ENCODE measurements around the gene AGPAT2.
"Not testable (repeated sequence)": the region's sequence is repeated elsewhere in the genome, so short reads cannot be mapped to it uniquely, and the experiment has no call there.

Gene AGPAT2

GRCh38 chr9:136643596-136644342, 43.5 kb downstream of the AGPAT2 start:
- no peak for DNase-seq

DNA sequence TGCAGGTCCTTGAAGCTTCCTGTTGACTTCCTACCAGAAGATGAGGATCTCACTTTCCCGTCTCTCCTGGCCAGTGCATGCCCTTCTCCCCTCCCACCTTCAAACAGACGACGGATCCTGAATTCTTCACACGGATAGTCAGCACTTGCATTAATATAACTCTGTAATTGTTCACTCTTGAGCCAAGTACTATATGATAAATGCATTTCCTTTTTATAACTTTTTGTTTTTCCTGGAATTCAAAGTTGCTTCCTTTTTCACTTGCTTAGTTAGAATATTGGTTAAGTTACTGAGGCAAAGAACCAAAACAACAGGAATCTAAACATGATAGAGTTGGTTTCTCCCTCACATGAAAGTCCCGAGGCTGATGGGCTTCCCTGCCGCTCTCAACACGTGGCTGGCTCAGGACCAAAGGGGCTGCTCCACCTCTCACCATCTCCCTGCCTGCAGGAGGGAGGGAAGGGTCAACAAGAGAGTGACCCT, 44.8 kb downstream of the AGPAT2 start:
- DNase-seq: no peak

- DNase-seq: no peak
These were observed 46.8 kb downstream of the AGPAT2 start for GRCh38 chr9:136640171-136641111.

DNA sequence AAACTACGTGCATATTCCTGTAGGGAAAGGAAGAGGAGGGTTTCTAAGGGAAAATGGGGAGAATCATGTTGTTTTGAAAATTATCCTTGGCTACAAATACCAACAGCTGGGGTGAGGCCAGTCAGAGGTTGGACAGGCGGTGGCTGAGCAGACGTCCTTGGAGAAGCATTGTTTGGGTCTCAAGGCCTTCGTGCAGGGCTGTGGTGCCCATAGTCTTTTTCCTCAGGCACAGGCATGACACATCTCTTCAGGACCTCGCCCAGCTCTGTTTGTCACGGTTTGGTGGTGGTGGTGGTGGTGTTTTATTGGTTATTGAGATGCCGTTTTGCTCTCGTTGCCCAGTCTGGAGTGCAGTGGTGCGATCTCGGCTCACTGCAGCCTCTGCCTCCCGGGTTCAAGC, 52.4 kb downstream of the AGPAT2 start:
- no peak for DNase-seq

- not testable (repeated sequence) for DNase-seq
These were observed 54.7 kb downstream of the AGPAT2 start for GRCh38 chr9:136632491-136633106.

GRCh38 chr9:136632072-136632471, 55.2 kb downstream of the AGPAT2 start:
- DNase-seq: not testable (repeated sequence)

DNA sequence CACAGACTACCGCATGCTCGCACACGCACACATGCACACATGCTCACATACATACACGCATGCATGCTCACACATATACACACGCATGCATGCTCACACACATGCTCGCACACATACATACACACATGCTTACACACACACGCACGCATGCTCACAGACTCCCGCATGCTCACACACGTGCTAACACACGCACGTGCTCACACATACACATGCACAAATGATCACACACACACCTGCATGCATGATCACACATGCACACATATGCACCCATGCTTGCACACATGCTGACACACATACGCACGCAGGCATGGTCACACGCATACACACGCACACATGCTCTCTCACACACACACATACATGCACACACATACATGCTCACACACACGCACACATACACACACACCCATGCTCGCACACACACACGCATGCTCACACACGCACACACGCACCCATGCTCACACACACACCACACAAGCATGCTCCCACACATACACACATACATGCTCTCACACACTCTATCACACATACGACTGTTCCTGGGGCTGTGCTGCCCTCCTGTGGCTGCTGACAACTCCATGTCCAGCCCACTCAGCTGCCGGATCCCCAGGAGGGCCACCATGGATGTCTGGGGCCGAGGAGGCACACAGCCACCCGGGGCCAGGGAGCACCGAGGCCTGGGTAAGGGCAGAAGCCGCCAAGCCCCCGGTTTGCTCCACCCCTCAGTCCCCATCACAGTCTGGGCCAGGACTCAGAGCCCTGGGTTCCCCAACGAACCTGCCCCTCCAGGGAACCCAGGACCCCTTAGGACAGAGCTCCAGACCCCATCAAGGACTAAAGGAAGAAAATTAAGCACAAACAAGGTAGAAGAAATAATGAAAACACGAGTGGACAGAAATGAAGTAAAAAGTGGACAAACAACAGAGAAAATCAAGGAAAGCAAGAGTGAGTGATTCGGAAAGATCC, 55.9 kb downstream of the AGPAT2 start:
- DNase-seq: peak; percentile 61 to 64

GRCh38 chr9:136630662-136630992, 56.6 kb downstream of the AGPAT2 start:
- no peak for DNase-seq

GRCh38 chr9:136629879-136630661, 57.2 kb downstream of the AGPAT2 start:
- DNase-seq: peak in 1 of 2 experiments; percentile 15

- no peak for DNase-seq
These were observed 58.0 kb downstream of the AGPAT2 start for GRCh38 chr9:136629001-136629878.

DNA sequence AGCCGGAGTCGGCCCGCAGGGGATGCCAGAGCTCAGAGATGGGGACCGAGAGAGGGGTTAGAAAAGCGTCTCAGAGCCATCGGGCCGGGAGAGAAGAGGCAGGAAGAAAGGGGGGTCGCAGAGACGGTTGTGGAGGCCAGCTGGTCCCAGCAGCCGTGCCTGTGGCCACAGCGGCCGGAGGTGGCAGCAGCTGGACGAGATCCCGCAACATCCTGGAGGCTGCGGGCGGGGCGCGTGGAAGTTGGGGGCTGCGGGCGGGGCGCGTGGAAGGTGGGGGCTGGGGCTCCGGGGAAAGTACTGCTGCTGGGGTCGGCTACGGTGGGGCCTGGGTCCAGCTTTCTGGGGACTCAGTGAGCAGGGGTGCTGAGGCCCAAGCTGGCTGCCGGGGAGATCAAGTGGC, 59.0 kb downstream of the AGPAT2 start:
- no peak for DNase-seq

DNA sequence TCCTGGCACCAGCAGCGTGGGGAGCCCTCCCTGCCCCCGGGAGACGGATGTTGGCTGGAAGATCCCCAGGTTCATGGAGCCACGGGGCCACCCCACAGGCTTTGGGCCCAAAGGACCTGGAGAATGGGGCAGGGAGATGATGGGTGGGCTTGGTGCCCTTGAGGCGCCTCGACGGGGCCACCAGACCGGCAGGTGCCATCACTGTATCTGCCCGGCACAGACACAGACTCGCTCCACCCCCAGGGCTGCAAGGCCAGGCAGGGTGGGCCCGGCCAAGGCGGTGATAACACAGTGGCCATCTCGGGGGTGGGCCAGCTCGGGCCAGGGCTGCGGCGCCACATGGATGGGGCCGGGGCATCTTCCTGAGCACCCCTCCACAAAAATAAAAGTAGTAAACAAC, 59.6 kb downstream of the AGPAT2 start:
- DNase-seq: no peak

GRCh38 chr9:136626740-136627642, 60.3 kb downstream of the AGPAT2 start:
- DNase-seq: no peak

- DNase-seq: no peak
These were observed 61.1 kb downstream of the AGPAT2 start for GRCh38 chr9:136626066-136626725.

GRCh38 chr9:136625101-136626065, 61.9 kb downstream of the AGPAT2 start:
- peak in 1 of 2 experiments; percentile 1 for DNase-seq

GRCh38 chr9:136624184-136624951, 62.9 kb downstream of the AGPAT2 start:
- DNase-seq: no peak

GRCh38 chr9:136623842-136624183, 63.4 kb downstream of the AGPAT2 start:
- no peak for DNase-seq
